ENCODE results near the gene MEGF8. TPM values are rescaled to one million over a fixed set of nuclear protein-coding genes. Genes with fewer than 3 reads are reported as not detected.

Gene MEGF8
- total and polyA plus RNA-seq, 9 of the 15 experiments (the other 6 are each of a cell fraction or from before 2014, with no cell fraction given): 0.28 to 13.1 (median 3.0) TPM

- Histone ChIP-seq H3K4me3 (no peak overlapping the region), H3K4me1 (replicated peaks in 1 of 2; ENCODE audit: control insufficient read depth in 2 of 2, insufficient read depth in 2 of 2, low read length in 2 of 2) (peaks cover 0 to 21% of the 10 kb centered on the region in 2 experiments; a peak in 2 of 5 replicates), H3K27me3 (ENCODE audit: control insufficient read depth in 2 of 2, insufficient read depth in 2 of 2, low read length in 2 of 2) (no peaks in the 10 kb centered on the region), H3K9me3 (replicated peaks; ENCODE audit: control insufficient read depth, insufficient read depth, low read depth, low read length) (peaks cover 2% of the 10 kb centered on the region; the same call in 1 of the 2 replicates), H2AFZ (ENCODE audit: low read depth, low read length) (no peak overlapping the region), H3K79me2 (ENCODE audit: control insufficient read depth, insufficient read depth, low read length) (no peaks in the 10 kb centered on the region), H3K27ac (ENCODE audit: extremely low read depth, low read depth, low read length) (no peak overlapping the region), H3K9ac (ENCODE audit: insufficient read depth in 1 of 2, low read depth in 2 of 2, low read length in 2 of 2) (no peak overlapping the region), H4K20me1 (replicated peaks; ENCODE audit: control insufficient read depth, insufficient read depth, low read length) (no peaks in the 10 kb centered on the region), H3K4me2 (ENCODE audit: insufficient read depth, low read length) (no peak overlapping the region), H3K36me3 (ENCODE audit: control insufficient read depth, insufficient read depth, low read length) (peaks cover 9% of the 10 kb centered on the region; the same call in 2 of the 3 replicates), H3K9me1 (ENCODE audit: control insufficient read depth, insufficient read depth, low read length) (no peaks in the 10 kb centered on the region)
- no peak for TF ChIP-seq RFX7 (CRISPR knock-in tag; IDR thresholded peaks at IDR 0.05)
- no peak for TF ChIP-seq COPS2 (conservative IDR thresholded peaks at IDR 0.05)
- no peak for TF ChIP-seq ZNF3 (CRISPR knock-in tag; IDR thresholded peaks at IDR 0.05)
- no peak for TF ChIP-seq MITF (IDR thresholded peaks at IDR 0.05)
- TF ChIP-seq ZNF311 (CRISPR knock-in tag; IDR thresholded peaks at IDR 0.05): no peak
- no peak for TF ChIP-seq ZNF589 (CRISPR knock-in tag; IDR thresholded peaks at IDR 0.05; ENCODE audit: low read depth)
- no peak for TF ChIP-seq ZNF224 (CRISPR knock-in tag; IDR thresholded peaks at IDR 0.05)
- TF ChIP-seq ZNF280B (CRISPR knock-in tag; IDR thresholded peaks at IDR 0.05): no peak
- TF ChIP-seq ZBTB33 (CRISPR knock-in tag; IDR thresholded peaks at IDR 0.05): no peak
- TF ChIP-seq PRDM10 (IDR thresholded peaks at IDR 0.05; ENCODE audit: partially characterized antibody): no peak
- no peak for TF ChIP-seq ZNF830 (CRISPR knock-in tag; IDR thresholded peaks at IDR 0.05)
- TF ChIP-seq ZFPM2 (CRISPR knock-in tag; IDR thresholded peaks at IDR 0.05): no peak
- TF ChIP-seq ZNF717 (CRISPR knock-in tag; IDR thresholded peaks at IDR 0.05): no peak
- in situ Hi-C loops (cut with MboI) (no loop called here), intact Hi-C loops (cut with micrococcal nuclease) (no loop called here)
- ChIA-PET CTCF (ENCODE audit: low intra/inter-chr PET ratio) (no interaction called here), POLR2A (interaction anchor here (1.2 kb wide), 1 partner anchor 17 kb away, joined by 6 read pairs; no protein-coding TSS in a partner anchor)
- BruUV-seq (replicated peaks): no TSS peak
- WGBS (ENCODE audit: insufficient coverage, low coverage, missing lambda C conversion rate): 41% methylated on average over 3 of the region's 7 CpGs
- no peak for DNase-seq (ENCODE audit: extremely low read depth in 1 of 4, low spot score in 3 of 4)
- no peak for ATAC-seq
- no peak for FAIRE-seq
Measured at GRCh38 chr19:42361545-42361910, 36.1 kb downstream of the MEGF8 start.

Measured in K562 (cell line).